Measurements from ENCODE around the gene MORN5.

DNA sequence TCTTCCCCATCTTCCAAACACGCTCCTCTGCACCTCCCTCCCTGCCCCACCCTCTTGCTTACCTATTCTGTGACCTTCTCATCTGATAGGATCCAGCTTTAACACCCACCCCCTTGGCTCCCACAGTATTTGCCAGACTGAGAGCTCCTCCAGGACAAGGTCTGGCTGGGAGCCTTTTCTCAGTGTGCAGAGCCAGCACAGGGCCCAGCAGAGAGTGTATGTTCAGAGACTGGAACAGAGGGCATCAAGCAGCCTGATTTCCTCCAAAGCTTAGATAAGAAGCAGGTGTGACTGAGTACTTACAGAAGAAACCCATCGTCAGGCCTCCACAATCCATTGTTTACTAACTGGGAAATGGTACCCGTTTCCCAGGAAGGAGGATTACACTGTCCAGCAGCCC lies 42.4 kb downstream of the MORN5 start:
- TF ChIP-seq POLR2A (IDR thresholded peaks at IDR 0.05; ENCODE audit: low read depth, low read length) (no peak), POU2F2 (IDR thresholded peaks at IDR 0.05; ENCODE audit: low read depth, low read length) (no peak)

Measured in GM12891 (cell line).